GM12873 (cell line): ENCODE measurements around the gene KDM3B.

Experiments used
- TF ChIP-seq, protein P1 (sequence below): IDR thresholded peaks from 2 replicates; pipeline ENCODE4 v1.5.1; 2012; ENCODE audit warnings: low read depth, mild to moderate bottlenecking, moderate library complexity, low read length, control low read depth; ENCODE audit not compliant: insufficient read depth; ENCODE audit errors: missing control alignments

KDM3B gene

GRCh38 chr5:138339464-138339863 lies 13.0 kb upstream of the KDM3B start:
- TF ChIP-seq, protein P1, sequence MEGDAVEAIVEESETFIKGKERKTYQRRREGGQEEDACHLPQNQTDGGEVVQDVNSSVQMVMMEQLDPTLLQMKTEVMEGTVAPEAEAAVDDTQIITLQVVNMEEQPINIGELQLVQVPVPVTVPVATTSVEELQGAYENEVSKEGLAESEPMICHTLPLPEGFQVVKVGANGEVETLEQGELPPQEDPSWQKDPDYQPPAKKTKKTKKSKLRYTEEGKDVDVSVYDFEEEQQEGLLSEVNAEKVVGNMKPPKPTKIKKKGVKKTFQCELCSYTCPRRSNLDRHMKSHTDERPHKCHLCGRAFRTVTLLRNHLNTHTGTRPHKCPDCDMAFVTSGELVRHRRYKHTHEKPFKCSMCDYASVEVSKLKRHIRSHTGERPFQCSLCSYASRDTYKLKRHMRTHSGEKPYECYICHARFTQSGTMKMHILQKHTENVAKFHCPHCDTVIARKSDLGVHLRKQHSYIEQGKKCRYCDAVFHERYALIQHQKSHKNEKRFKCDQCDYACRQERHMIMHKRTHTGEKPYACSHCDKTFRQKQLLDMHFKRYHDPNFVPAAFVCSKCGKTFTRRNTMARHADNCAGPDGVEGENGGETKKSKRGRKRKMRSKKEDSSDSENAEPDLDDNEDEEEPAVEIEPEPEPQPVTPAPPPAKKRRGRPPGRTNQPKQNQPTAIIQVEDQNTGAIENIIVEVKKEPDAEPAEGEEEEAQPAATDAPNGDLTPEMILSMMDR = no peak

DNA sequence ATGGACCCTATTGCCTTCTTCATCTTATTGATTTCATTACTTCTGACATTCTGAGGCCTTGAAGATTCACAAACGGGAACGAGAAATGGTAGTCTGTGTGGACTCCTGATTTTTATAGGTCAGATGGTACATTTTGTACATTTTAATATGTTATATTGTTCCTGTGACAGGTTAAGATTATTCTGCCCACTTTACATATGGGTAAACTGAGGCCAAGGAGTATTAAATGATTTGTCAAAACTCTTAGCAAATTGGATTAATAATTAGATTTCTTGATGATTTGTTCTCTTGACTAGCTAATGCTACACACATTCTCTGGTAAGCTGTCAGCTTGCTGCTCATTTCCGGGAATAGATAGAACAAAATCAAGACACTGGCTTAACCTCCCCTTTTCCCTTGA lies 12.5 kb upstream of the KDM3B start:
- TF ChIP-seq, protein P1 = no peak

DNA sequence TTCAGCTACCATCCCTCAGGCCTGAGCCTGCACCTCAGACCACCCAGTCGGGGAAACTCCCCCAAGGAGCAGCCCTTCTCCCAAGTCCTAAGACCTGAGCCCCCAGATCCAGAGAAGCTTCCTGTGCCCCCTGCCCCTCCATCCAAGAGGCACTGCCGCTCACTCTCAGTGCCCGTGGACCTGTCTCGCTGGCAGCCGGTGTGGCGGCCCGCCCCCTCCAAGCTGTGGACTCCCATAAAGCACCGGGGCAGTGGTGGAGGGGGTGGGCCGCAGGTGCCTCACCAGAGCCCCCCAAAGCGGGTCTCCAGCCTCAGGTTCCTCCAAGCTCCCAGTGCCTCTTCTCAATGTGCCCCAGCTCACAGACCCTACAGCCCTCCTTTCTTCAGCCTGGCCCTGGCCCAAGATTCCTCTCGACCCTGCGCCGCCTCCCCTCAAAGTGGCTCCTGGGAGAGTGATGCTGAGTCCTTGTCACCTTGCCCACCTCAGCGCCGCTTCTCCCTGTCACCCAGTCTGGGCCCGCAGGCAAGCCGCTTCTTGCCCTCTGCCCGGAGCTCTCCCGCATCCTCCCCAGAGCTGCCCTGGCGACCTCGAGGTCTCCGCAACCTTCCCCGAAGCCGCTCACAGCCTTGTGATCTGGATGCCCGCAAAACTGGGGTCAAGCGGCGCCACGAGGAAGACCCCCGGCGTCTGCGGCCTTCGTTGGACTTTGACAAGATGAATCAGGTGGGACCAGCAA lies 7.4 kb upstream of the KDM3B start:
- TF ChIP-seq, protein P1 = no peak

DNA sequence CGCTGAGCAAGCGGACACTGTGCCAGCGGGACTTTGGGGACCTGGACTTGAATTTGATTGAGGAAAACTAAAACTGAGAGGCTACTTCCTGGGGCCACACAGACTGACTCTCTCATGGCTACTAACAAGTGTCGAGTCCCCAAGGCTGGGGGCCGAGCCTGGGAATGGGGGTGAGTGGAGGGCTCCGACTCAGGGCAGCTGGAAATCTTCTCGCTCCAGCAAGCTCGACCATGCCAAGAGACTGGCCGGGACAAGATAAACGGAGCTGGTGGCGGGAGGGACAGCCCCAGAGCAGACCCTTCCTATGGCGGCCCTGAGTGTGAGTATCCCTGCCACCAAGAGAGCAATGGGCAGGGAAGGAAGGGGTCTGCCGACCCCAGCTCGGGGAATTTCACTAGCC lies 5.6 kb upstream of the KDM3B start:
- TF ChIP-seq, protein P1 = no peak

DNA sequence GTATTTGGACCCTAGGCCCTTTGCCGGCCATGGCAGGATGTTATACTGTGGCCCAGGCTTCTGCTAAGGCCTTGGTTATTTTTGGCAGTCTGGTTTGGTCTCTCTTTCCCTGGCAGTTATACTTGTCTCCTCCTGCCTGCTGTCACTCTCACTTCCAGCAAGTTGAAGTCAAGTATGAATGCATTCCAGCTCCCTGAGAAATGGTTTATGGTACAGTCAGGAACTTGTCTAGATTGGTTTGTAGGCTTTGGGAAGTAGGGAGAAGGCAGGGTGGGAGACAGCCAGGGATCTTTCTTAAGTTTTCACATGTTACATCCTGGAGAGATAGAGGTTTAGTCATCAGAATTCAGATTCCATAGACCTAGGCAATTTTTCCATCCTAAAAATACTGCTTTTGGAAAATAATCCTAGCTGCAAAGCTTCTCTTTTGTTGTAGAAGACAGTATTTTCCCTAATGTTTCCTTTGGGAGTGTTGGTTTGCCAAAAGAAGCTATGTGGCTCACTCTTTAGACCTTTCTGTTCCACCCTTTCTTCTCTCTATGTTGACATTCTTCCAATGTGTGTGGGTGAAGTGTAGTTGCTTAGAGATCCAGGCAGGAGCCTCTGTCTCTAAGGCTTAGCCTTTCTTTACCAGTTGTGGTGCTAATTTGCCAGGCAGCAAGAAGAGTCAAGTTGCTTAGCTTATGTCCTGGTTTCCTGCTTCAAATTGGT lies 2.5 kb upstream of the KDM3B start:
- TF ChIP-seq, protein P1 = no peak

DNA sequence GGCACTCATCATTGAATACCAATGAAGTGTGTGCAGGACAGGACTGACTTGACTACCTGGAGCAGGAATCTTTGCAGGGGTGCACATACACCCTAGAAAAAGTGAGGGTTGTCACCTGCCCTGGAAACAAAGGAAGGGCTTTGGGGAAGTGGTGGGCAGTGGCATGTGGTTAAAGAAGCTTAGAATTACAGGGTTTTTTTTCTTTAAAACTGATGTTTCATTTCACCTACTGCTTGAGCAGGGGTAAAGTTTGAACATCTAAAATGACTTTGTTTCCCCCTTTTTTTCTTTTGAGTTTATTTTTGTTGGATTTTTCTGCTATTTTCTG lies 2.0 kb upstream of the KDM3B start:
- TF ChIP-seq, protein P1 = no peak

DNA sequence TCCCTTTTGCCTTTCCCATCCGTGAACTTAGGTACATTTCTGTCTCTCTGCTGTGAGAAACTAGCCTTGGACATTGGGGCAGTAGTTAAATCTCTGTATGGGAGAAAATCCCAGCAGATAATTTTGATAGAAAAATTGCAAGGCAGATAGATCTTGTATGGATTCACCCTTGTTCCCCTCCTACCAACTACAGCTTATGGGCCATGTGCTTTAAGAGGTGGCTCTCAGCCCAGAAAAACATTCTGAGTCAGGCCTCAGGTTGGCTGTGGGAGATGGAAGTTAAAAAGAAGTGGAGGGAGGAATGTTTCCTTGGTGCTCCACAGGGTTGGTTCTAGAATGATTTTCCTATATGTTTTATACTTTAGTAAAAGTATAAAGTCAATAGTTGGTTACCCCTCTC lies 1.4 kb upstream of the KDM3B start:
- TF ChIP-seq, protein P1 = no peak
